ENCODE measurements around the gene MRPL24. TPM values are rescaled to one million over a fixed set of nuclear protein-coding genes. Genes with fewer than 3 reads are reported as not detected.
A peak's percentile ranks its signal among the peaks of the same experiment; 100 is the strongest.

MRPL24 gene
- total RNA-seq, 1 experiment from 2014 or later, result 85.3 TPM

GRCh38 chr1:156742801-156743200 is 1.9 kb upstream of the MRPL24 start:
- POLR2A ChIA-PET (ENCODE audit: unreplicated experiment), result no interaction called here
- no peak for TF ChIP-seq EZH2 (IDR thresholded peaks at IDR 0.05; ENCODE audit: low read depth)
- Histone ChIP-seq H3K4me3 (no peak overlapping the region), H3K9me2 (ENCODE audit: insufficient read depth) (no peaks in the 10 kb centered on the region), H4K20me1 (ENCODE audit: insufficient read depth) (peaks cover 16% of the 10 kb centered on the region), H3K79me2 (ENCODE audit: low read depth) (peaks cover 66% of the 10 kb centered on the region), H3K36me3 (ENCODE audit: low read depth) (peaks cover 23% of the 10 kb centered on the region), H3K27ac (peak overlapping the region; percentile 60; the same call in 1 of the 2 replicates), H3K9me3 (ENCODE audit: insufficient read depth, low read depth) (no peaks in the 10 kb centered on the region), H3K4me2 (no peak overlapping the region), H3F3A (ENCODE audit: insufficient read depth, low read depth) (peaks cover 63% of the 10 kb centered on the region), H3K4me1 (replicated peaks; ENCODE audit: insufficient read depth) (peaks cover 29% of the 10 kb centered on the region), H3K27me3 (ENCODE audit: insufficient read depth, low read depth) (no peaks in the 10 kb centered on the region), H2AFZ (no peak overlapping the region)
- no peak for DNase-seq
- CTCF ChIA-PET, result no interaction called here
- BruUV-seq (replicated peaks), result no TSS peak
- intact Hi-C loops (cut with micrococcal nuclease; ENCODE audit: unreplicated experiment), result no loop called here

- TF ChIP-seq CTCF (conservative IDR thresholded peaks at IDR 0.05), result no peak
- no peak for TF ChIP-seq EZH2 (IDR thresholded peaks at IDR 0.05; ENCODE audit: low read depth)
- ChIA-PET CTCF (no interaction called here), POLR2A (ENCODE audit: unreplicated experiment) (interaction anchor here (0.6 kb wide), 1 partner anchor 81 kb away, joined by 33 read pairs; no protein-coding TSS in a partner anchor)
- BruUV-seq (replicated peaks), result no TSS peak
- Histone ChIP-seq H3K79me2 (ENCODE audit: low read depth) (peaks cover 59% of the 10 kb centered on the region), H3K4me1 (replicated peaks; ENCODE audit: insufficient read depth) (peaks cover 24% of the 10 kb centered on the region), H4K20me1 (ENCODE audit: insufficient read depth) (peaks cover 16% of the 10 kb centered on the region), H3K27me3 (ENCODE audit: insufficient read depth, low read depth) (no peaks in the 10 kb centered on the region), H3K27ac (peak overlapping the region; percentile 60), H2AFZ (no peak overlapping the region), H3K36me3 (ENCODE audit: low read depth) (peaks cover 23% of the 10 kb centered on the region), H3K9me3 (ENCODE audit: insufficient read depth, low read depth) (no peaks in the 10 kb centered on the region), H3F3A (ENCODE audit: insufficient read depth, low read depth) (peaks cover 59% of the 10 kb centered on the region), H3K4me2 (peak overlapping the region; percentile 67), H3K4me3 (no peak overlapping the region; the same call in 1 of the 2 replicates), H3K9me2 (ENCODE audit: insufficient read depth) (no peaks in the 10 kb centered on the region)
- no peak for DNase-seq
- intact Hi-C loops (cut with micrococcal nuclease; ENCODE audit: unreplicated experiment), result no loop called here
Measured at GRCh38 chr1:156742017-156742416, 1.1 kb upstream of the MRPL24 start.

- Histone ChIP-seq H3K4me1 (replicated peaks; ENCODE audit: insufficient read depth) (peaks cover 23% of the 10 kb centered on the region), H3K9me2 (ENCODE audit: insufficient read depth) (no peaks in the 10 kb centered on the region), H3K79me2 (ENCODE audit: low read depth) (peaks cover 55% of the 10 kb centered on the region), H3K4me2 (peak overlapping the region; percentile 67), H3K4me3 (peak overlapping the region; percentile 16; the same call in 1 of the 2 replicates), H4K20me1 (ENCODE audit: insufficient read depth) (peaks cover 16% of the 10 kb centered on the region), H3K9me3 (ENCODE audit: insufficient read depth, low read depth) (no peaks in the 10 kb centered on the region), H3K36me3 (ENCODE audit: low read depth) (peaks cover 23% of the 10 kb centered on the region), H3F3A (ENCODE audit: insufficient read depth, low read depth) (peaks cover 63% of the 10 kb centered on the region), H3K27me3 (ENCODE audit: insufficient read depth, low read depth) (no peaks in the 10 kb centered on the region), H3K27ac (peak overlapping the region; percentile 60), H2AFZ (0 out of 2 replicates have a peak overlapping the region, but pooled peaks have one; percentile 20)
- TF ChIP-seq EZH2 (IDR thresholded peaks at IDR 0.05; ENCODE audit: low read depth), result no peak
- no peak for TF ChIP-seq CTCF (conservative IDR thresholded peaks at IDR 0.05)
- DNase-seq, result no peak
- intact Hi-C loops (cut with micrococcal nuclease; ENCODE audit: unreplicated experiment), result loop anchor here (1.0 kb wide), 2 partner anchors 10 to 26 kb away; partner anchors contain the start of genes HDGF and PRCC
- no TSS peak for BruUV-seq (replicated peaks)
- ChIA-PET POLR2A (ENCODE audit: unreplicated experiment) (interaction anchor here (0.6 to 1.1 kb wide), 6 partner anchors 10 to 153 kb away, joined by 3 to 11 read pairs (median 4); partner anchors contain the start of genes HDGF, ISG20L2, METTL25B and PRCC), CTCF (interaction anchor here (0.6 to 1.1 kb wide), 3 partner anchors 13 to 658 kb away, joined by 3 to 7 read pairs (median 4); partner anchors contain the start of genes ISG20L2 and METTL25B)
Measured at GRCh38 chr1:156741481-156741983, 644 bp upstream of the MRPL24 start.

Data from PC-9 (cell line).